ENCODE data around the gene NEURL4.

Gene NEURL4

DNA sequence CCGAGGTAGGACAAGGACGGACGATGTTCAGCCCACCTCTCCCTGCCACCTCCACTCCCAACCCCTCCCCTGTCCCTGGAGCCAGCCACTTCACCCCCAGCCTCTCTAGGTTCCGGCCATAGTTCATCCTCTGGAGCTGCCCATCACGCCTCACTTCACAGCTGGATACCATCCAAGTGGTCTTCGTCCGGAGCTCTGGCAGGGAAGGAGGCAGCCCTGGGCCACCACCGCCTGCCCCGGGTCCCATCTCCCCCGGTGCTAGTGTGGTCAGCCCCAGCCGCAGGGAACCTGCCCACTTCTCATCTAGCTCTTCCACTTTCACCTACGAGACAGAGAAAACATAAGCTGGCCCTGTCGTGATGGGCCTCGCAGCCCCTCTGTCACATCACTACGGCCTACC is 7.7 kb downstream of the NEURL4 start:
- DNase-seq, result no peak

GRCh38 chr17:7318121-7318860 is 10.8 kb downstream of the NEURL4 start:
- no peak for DNase-seq

GRCh38 chr17:7317161-7317803 is 11.9 kb downstream of the NEURL4 start:
- DNase-seq, result no peak

DNA sequence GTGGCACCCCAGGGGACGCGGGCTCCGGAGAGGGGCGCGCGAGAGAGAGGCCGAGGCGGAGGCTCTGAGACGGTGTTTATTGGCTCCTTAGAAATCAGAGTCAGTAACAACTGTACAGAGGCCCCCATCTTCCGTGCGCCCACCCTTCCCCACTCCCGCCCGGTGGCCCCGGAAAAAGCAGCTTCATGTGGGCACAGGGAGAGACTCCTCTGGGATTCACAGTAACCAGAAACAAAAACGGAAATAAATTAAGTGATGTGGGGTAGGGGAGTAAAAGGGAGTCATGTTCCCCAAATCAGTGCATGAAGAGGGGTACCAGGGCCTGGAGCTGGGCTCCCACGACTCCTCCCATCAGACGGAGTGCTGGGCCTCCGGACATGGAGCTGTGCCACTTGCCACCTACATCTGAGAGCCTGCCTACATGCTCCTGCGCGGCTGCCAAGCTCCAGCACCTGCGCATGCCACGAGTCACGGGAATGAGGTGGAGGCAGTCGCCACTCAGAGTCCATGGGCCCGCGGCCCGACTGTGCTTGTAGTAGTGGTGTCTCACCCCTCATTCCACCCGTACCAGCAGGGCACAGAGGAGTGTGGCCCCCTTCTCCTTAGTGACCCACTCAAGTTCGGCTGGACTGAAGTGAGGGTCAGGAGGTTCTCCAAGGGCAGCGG is 13.4 kb downstream of the NEURL4 start:
- DNase-seq, result no peak

- peak; percentile 4 to 71 for DNase-seq
These were observed 14.2 kb downstream of the NEURL4 start, which contains the start of gene GPS2 for GRCh38 chr17:7314719-7315569. Gene GPS2, minus strand, starts transcription at chr17:7315360. Its CDS starts 308 bp downstream, at chr17:7315052.

- no peak for DNase-seq
These were observed 15.0 kb downstream of the NEURL4 start for GRCh38 chr17:7313890-7314718.

- no peak for DNase-seq
These were observed 15.8 kb downstream of the NEURL4 start for GRCh38 chr17:7313088-7313889.

DNA sequence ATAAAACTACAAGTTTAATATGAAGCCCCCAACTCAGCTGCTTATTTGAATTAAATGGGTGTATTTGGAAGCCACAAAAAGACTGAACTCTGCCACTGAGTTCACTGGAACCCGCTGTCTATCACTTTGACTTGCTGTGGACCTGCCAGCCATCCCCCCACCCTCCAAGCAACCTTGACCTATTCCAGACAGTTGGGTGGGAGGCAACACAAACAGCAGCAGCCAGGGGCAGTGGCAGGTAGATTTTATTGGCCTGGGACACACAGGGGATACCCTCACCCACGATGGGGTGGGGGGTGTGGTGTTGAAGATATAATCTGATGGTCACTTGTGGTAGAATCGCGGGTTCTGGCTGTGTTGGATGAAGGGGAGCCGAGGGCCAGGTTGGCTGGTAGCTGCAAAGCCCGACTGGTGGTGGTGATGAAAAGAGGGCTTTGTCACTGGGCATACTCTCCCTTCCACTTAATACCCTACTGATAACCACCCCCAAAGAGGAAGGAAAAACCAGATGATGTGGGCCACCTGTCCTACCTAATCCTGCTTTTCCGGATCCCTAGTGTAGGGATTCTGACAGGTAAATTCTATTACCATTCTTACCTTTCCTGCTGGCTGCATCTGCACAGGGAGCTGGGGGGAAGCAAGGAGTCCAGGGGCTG is 16.6 kb downstream of the NEURL4 start:
- DNase-seq, result no peak

GRCh38 chr17:7311110-7311705 is 17.9 kb downstream of the NEURL4 start:
- no peak for DNase-seq

DNA sequence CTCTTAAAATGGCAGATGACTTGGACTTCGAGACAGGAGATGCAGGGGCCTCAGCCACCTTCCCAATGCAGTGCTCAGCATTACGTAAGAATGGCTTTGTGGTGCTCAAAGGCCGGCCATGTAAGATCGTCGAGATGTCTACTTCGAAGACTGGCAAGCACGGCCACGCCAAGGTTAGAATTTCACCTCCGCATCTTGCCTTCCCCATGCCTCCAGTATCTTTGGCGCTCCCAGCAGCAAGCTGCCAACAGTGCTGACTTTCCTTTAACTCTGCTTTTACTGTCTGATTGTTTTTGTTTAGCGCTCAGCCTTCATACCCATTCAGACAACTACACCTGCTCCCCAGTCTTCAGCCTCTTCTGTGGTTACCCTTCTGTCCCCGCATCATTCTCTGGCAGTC is 19.5 kb downstream of the NEURL4 start:
- DNase-seq, result no peak

- no peak for DNase-seq
These were observed 20.3 kb downstream of the NEURL4 start for GRCh38 chr17:7308625-7309433.

DNA sequence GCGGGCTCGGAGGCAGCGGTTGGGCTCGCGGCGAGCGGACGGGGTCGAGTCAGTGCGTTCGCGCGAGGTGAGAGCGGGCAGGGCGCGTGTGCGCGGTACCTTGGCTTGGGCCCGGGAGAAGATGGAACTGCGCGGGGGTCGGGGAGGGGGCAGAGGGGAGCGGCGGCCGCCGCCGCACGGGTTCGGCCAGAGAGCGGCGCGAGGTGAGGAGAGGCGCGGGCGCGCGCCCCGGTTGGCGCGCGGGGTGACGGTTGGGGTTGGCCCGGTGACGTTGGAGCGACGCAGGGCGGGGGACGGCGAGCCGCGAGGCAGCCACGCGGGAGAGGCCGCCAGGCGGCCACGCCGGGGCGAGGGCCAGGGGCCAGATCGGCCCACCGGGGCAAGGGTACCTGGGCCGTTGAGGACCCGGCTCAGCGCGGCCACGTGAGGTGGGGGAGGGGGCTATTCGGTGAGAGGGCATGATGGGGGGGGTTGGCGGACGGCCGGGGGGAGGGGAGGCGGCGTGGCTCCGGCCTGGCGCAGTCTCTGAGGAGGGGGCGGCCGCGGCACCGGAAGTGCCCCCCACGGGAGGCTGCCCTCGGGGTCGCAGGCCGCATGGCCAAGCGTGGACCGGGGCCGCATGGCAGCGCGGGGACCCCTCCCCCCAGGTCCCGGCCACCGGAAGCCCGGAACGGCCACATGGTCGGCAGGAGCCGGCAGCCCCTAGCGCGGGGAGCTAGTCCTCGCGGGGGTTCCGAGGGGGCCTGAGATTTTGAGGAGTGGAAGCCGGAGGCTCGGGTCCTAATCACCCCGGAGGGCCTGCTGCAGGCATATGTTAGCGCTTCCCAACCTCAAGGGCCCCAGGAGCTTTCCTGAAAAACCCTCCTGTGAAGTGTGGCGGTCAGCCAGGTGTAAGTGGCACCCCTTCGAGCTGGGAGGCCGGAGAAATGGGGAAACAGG is 21.2 kb downstream of the NEURL4 start:
- no peak for DNase-seq

GRCh38 chr17:7306911-7307685 is 22.0 kb downstream of the NEURL4 start, which contains the start of gene EIF5A:
Gene EIF5A, plus strand, starts transcription at chr17:7307628. Its CDS starts 2,008 bp downstream, at chr17:7309636.
- DNase-seq, result peak; percentile 91 to 97

- DNase-seq, result no peak
These were observed 25.0 kb downstream of the NEURL4 start for GRCh38 chr17:7304179-7304578.

DNA sequence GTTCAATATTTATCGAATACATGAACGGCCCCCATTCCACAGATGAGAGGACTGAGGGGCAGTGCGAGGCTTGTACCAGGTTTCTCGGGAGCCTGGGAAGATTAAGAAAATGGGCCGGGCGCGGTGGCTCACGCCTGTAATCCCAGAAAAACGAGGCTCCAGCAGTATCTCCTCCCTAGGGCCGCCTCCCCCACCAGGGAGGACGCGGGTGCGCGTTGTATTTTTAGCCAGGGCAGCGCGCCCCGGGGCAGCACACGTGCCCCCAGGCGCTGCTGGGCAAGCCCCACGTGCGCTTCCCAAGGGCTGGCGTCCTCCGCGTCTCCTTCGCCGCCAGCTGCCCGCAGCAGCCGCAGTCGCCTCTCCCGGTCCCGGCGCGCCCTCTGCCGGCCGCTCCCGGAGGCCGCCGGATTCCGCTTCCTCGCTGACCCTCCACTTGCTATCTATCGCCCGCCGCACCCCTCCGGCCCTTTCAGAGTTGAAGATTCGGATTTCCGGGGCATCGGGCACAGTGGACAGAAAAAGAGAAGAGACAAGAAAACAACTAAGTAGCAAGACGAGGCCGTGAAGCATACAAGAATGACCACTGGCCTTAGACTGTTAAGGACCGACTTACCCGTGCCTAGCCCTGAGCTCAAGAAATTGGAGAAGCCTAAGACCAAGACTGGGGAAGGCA is 32.8 kb downstream of the NEURL4 start:
- DNase-seq, result peak in 1 of 2 experiments; percentile 16
